ENCODE results near the gene C6orf120.

Gene C6orf120

GRCh38 chr6:169684056-169684455 lies 17.9 kb upstream of the C6orf120 start:
- no peak for DNase-seq

GRCh38 chr6:169685860-169686259 lies 16.1 kb upstream of the C6orf120 start:
- no peak for DNase-seq

- DNase-seq: no peak
These were observed 12.6 kb upstream of the C6orf120 start for GRCh38 chr6:169689287-169689686.

GRCh38 chr6:169691260-169691659 lies 10.7 kb upstream of the C6orf120 start:
- DNase-seq: no peak

GRCh38 chr6:169692516-169692915 lies 9.4 kb upstream of the C6orf120 start:
- DNase-seq: no peak

- no peak for DNase-seq
These were observed 6.8 kb upstream of the C6orf120 start for GRCh38 chr6:169695131-169695530.

GRCh38 chr6:169697115-169697514 lies 4.8 kb upstream of the C6orf120 start:
- peak; percentile 3 for DNase-seq

GRCh38 chr6:169700296-169700695 lies 1.6 kb upstream of the C6orf120 start:
- DNase-seq: no peak

- DNase-seq: no peak
These were observed 494 bp upstream of the C6orf120 start for GRCh38 chr6:169701311-169701953.

- DNase-seq: no peak
These were observed 917 bp downstream of the C6orf120 start for GRCh38 chr6:169702840-169703246.

GRCh38 chr6:169707772-169708171 lies 5.8 kb downstream of the C6orf120 start:
- no peak for DNase-seq

GRCh38 chr6:169709293-169709692 lies 7.4 kb downstream of the C6orf120 start:
- DNase-seq: no peak

GRCh38 chr6:169710009-169710408 lies 8.1 kb downstream of the C6orf120 start:
- no peak for DNase-seq

GRCh38 chr6:169714178-169714577 lies 12.3 kb downstream of the C6orf120 start:
- DNase-seq: no peak

- DNase-seq: no peak
These were observed 12.7 kb downstream of the C6orf120 start for GRCh38 chr6:169714595-169714994.

GRCh38 chr6:169719117-169719516 lies 17.2 kb downstream of the C6orf120 start:
- DNase-seq: no peak

- DNase-seq: no peak
These were observed 18.4 kb downstream of the C6orf120 start for GRCh38 chr6:169720207-169720855.

- no peak for DNase-seq
These were observed 20.7 kb downstream of the C6orf120 start for GRCh38 chr6:169722362-169723199.

GRCh38 chr6:169723200-169723909 lies 21.4 kb downstream of the C6orf120 start:
- DNase-seq: peak; percentile 30

- DNase-seq: no peak
These were observed 22.1 kb downstream of the C6orf120 start for GRCh38 chr6:169723991-169724493.

- peak; percentile 57 for DNase-seq
These were observed 22.7 kb downstream of the C6orf120 start, which contains the start of gene PHF10 for GRCh38 chr6:169724494-169725124. Gene PHF10, minus strand, starts transcription at chr6:169724500. Its CDS starts 569 bp downstream, at chr6:169723931.
